ENCODE data around the gene COA4. TPM values are rescaled to one million over a fixed set of nuclear protein-coding genes. Genes with fewer than 3 reads are reported as not detected.
A peak's percentile ranks its signal among the peaks of the same experiment; 100 is the strongest.

COA4 gene
- total RNA-seq: 39.8 to 57.4 TPM (median 42.5 TPM) in 3 replicates
- long read RNA-seq, transcript COA4-201 (2 exons, 960 nt): major isoform, 23 of 40 reads
- long read RNA-seq, partial matches to known transcripts: 0 of 40 reads
- long read RNA-seq, other reads (novel, unspliced or antisense): 17 of 40 reads

GRCh38 chr11:73876424-73877310 lies at the start of gene COA4, which contains the start of gene PAAF1:
TSS of gene COA4 (minus strand) at chr11:73876846. CDS start at chr11:73873378, 3,468 bp downstream.
TSS of gene PAAF1 (plus strand) at chr11:73876999. CDS start at chr11:73877022, 23 bp downstream.
- Mint-ChIP-seq H3K9me3 (ENCODE audit: low read depth) (no peaks in the 10 kb centered on the region), H3K36me3 (ENCODE audit: low read depth) (peaks cover 7% of the 10 kb centered on the region), H3K4me3 (ENCODE audit: unreplicated experiment) (peak within 1 kb of the TSS; percentile 96), H3K27ac (ENCODE audit: unreplicated experiment) (peak within 1 kb of the TSS; percentile 98), H3K27me3 (ENCODE audit: low read depth) (no peaks in the 10 kb centered on the region), H3K4me1 (ENCODE audit: low read depth) (peaks cover 26% of the 10 kb centered on the region)
- TF ChIP-seq, protein P1, sequence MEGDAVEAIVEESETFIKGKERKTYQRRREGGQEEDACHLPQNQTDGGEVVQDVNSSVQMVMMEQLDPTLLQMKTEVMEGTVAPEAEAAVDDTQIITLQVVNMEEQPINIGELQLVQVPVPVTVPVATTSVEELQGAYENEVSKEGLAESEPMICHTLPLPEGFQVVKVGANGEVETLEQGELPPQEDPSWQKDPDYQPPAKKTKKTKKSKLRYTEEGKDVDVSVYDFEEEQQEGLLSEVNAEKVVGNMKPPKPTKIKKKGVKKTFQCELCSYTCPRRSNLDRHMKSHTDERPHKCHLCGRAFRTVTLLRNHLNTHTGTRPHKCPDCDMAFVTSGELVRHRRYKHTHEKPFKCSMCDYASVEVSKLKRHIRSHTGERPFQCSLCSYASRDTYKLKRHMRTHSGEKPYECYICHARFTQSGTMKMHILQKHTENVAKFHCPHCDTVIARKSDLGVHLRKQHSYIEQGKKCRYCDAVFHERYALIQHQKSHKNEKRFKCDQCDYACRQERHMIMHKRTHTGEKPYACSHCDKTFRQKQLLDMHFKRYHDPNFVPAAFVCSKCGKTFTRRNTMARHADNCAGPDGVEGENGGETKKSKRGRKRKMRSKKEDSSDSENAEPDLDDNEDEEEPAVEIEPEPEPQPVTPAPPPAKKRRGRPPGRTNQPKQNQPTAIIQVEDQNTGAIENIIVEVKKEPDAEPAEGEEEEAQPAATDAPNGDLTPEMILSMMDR (IDR thresholded peaks at IDR 0.05): no peak
- peak; percentile 88 for DNase-seq (ENCODE audit: low spot score)

- Mint-ChIP-seq H3K27me3 (ENCODE audit: low read depth) (no peaks in the 10 kb centered on the region), H3K4me3 (ENCODE audit: unreplicated experiment) (no peak overlapping the region), H3K27ac (ENCODE audit: unreplicated experiment) (no peak overlapping the region), H3K4me1 (ENCODE audit: low read depth) (no peaks in the 10 kb centered on the region), H3K9me3 (ENCODE audit: low read depth) (no peaks in the 10 kb centered on the region), H3K36me3 (ENCODE audit: low read depth) (peaks cover 17% of the 10 kb centered on the region)
- DNase-seq (ENCODE audit: low spot score): no peak
- TF ChIP-seq, protein P1 (IDR thresholded peaks at IDR 0.05): no peak
Observed at GRCh38 chr11:73921180-73921579, 44.5 kb upstream of the COA4 start.

- H3K4me3 Mint-ChIP-seq (ENCODE audit: unreplicated experiment): no peak overlapping the region
- H3K27ac Mint-ChIP-seq (ENCODE audit: unreplicated experiment): no peak overlapping the region
- TF ChIP-seq, protein P1 (IDR thresholded peaks at IDR 0.05): no peak
- H3K9me3 Mint-ChIP-seq (ENCODE audit: low read depth): no peaks in the 10 kb centered on the region
- no peaks in the 10 kb centered on the region for H3K27me3 Mint-ChIP-seq (ENCODE audit: low read depth)
- H3K4me1 Mint-ChIP-seq (ENCODE audit: low read depth): no peaks in the 10 kb centered on the region
- DNase-seq (ENCODE audit: low spot score): no peak
- peaks cover 29% of the 10 kb centered on the region for H3K36me3 Mint-ChIP-seq (ENCODE audit: low read depth)
Observed at GRCh38 chr11:73916435-73916834, 39.8 kb upstream of the COA4 start.

- H3K27ac Mint-ChIP-seq (ENCODE audit: unreplicated experiment): no peak overlapping the region
Observed at GRCh38 chr11:73914284-73914683, 37.6 kb upstream of the COA4 start.

GRCh38 chr11:73913472-73913871 lies 36.8 kb upstream of the COA4 start:
- no peaks in the 10 kb centered on the region for H3K27me3 Mint-ChIP-seq (ENCODE audit: low read depth)
- no peaks in the 10 kb centered on the region for H3K4me1 Mint-ChIP-seq (ENCODE audit: low read depth)
- no peaks in the 10 kb centered on the region for H3K9me3 Mint-ChIP-seq (ENCODE audit: low read depth)
- H3K36me3 Mint-ChIP-seq (ENCODE audit: low read depth): peaks cover 30% of the 10 kb centered on the region
- no peak overlapping the region for H3K27ac Mint-ChIP-seq (ENCODE audit: unreplicated experiment)
- TF ChIP-seq, protein P1 (IDR thresholded peaks at IDR 0.05): no peak
- no peak overlapping the region for H3K4me3 Mint-ChIP-seq (ENCODE audit: unreplicated experiment)
- no peak for DNase-seq (ENCODE audit: low spot score)

More at GRCh38 chr11:73914284-73914683, 37.6 kb upstream of the COA4 start:
- H3K4me3 Mint-ChIP-seq (ENCODE audit: unreplicated experiment): no peak overlapping the region
- H3K4me1 Mint-ChIP-seq (ENCODE audit: low read depth): no peaks in the 10 kb centered on the region
- TF ChIP-seq, protein P1 (IDR thresholded peaks at IDR 0.05): no peak
- no peaks in the 10 kb centered on the region for H3K9me3 Mint-ChIP-seq (ENCODE audit: low read depth)
- no peaks in the 10 kb centered on the region for H3K27me3 Mint-ChIP-seq (ENCODE audit: low read depth)
- peaks cover 34% of the 10 kb centered on the region for H3K36me3 Mint-ChIP-seq (ENCODE audit: low read depth)
- no peak for DNase-seq (ENCODE audit: low spot score)

Data from chondrocyte (in vitro differentiated cells).